ENCODE measurements around the gene GLRX2.

GRCh38 chr1:193059282-193060114 is 45.7 kb downstream of the GLRX2 start, which contains the start of the genes RO60 and UCHL5:
- TF ChIP-seq CTCF (IDR thresholded peaks at IDR 0.05) (peak in 2 of 4 experiments; percentile 24 to 39), POLR2AphosphoS5 (IDR thresholded peaks at IDR 0.05) (peak; percentile 99)

Measured in prostate gland (tissue), 2 donors.